ENCODE results near the gene IL17RE. TPM values are rescaled to one million over a fixed set of nuclear protein-coding genes. Genes with fewer than 3 reads are reported as not detected.

IL17RE gene
- polyA plus RNA-seq, 1 experiment: 2.0 TPM

- no peak for TF ChIP-seq CTCF (IDR thresholded peaks at IDR 0.05; ENCODE audit: low read depth, low read length)
- ChIA-PET POLR2A (interaction anchor here (0.7 kb wide), 1 partner anchor 10 kb away, joined by 4 read pairs; no protein-coding TSS in a partner anchor), CTCF (interaction anchor here (1.1 kb wide), 1 partner anchor 13 kb away, joined by 4 read pairs; no protein-coding TSS in a partner anchor)
- no peaks in the 10 kb centered on the region; the same call in 1 of the 2 replicates for H3K9me3 ChIP-seq (ENCODE audit: control insufficient read depth, insufficient read depth, low read length)
- DNase-seq (ENCODE audit: low read depth, low spot score): no peak
- no peaks in the 10 kb centered on the region for H3K27me3 ChIP-seq (ENCODE audit: control insufficient read depth, insufficient read depth, low read length)
- no peak overlapping the region for H3K4me3 ChIP-seq (ENCODE audit: low read depth, low read length)
- H3K27ac ChIP-seq (ENCODE audit: low read depth, low read length): no peak overlapping the region
Measured at GRCh38 chr3:9861201-9861600, 41.4 kb upstream of the IL17RE start.

- CTCF ChIA-PET: interaction anchor here (1.1 kb wide), 1 partner anchor 13 kb away, joined by 4 read pairs; no protein-coding TSS in a partner anchor
- no peak for DNase-seq (ENCODE audit: low read depth, low spot score)
- Histone ChIP-seq H3K27ac (ENCODE audit: low read depth, low read length) (no peak overlapping the region), H3K4me3 (ENCODE audit: low read depth, low read length) (no peak overlapping the region), H3K27me3 (ENCODE audit: control insufficient read depth, insufficient read depth, low read length) (no peaks in the 10 kb centered on the region), H3K9me3 (ENCODE audit: control insufficient read depth, insufficient read depth, low read length) (no peaks in the 10 kb centered on the region; the same call in 1 of the 2 replicates)
- TF ChIP-seq CTCF (IDR thresholded peaks at IDR 0.05; ENCODE audit: low read depth, low read length): no peak
- POLR2A ChIA-PET: interaction anchor here (0.7 kb wide), 1 partner anchor 10 kb away, joined by 4 read pairs; no protein-coding TSS in a partner anchor
Measured at GRCh38 chr3:9861626-9862130, 41.0 kb upstream of the IL17RE start.

- CTCF ChIA-PET: no interaction called here
- POLR2A ChIA-PET: interaction anchor here (0.6 kb wide), 1 partner anchor 504 kb away, joined by 5 read pairs; no protein-coding TSS in a partner anchor
- no peak overlapping the region for H3K4me3 ChIP-seq (ENCODE audit: low read depth, low read length)
- no peak overlapping the region for H3K27ac ChIP-seq (ENCODE audit: low read depth, low read length)
- TF ChIP-seq CTCF (IDR thresholded peaks at IDR 0.05; ENCODE audit: low read depth, low read length): peak; percentile 36
- no peaks in the 10 kb centered on the region for H3K27me3 ChIP-seq (ENCODE audit: control insufficient read depth, insufficient read depth, low read length)
- H3K9me3 ChIP-seq (ENCODE audit: control insufficient read depth, insufficient read depth, low read length): no peaks in the 10 kb centered on the region; the same call in 1 of the 2 replicates
- DNase-seq (ENCODE audit: low read depth, low spot score): no peak
Measured at GRCh38 chr3:9862391-9863057, 40.1 kb upstream of the IL17RE start.

- TF ChIP-seq CTCF (IDR thresholded peaks at IDR 0.05; ENCODE audit: low read depth, low read length): no peak
- Histone ChIP-seq H3K4me3 (ENCODE audit: low read depth, low read length) (no peak overlapping the region), H3K9me3 (ENCODE audit: control insufficient read depth, insufficient read depth, low read length) (no peaks in the 10 kb centered on the region; the same call in 1 of the 2 replicates), H3K27me3 (ENCODE audit: control insufficient read depth, insufficient read depth, low read length) (no peaks in the 10 kb centered on the region), H3K27ac (ENCODE audit: low read depth, low read length) (no peak overlapping the region)
- DNase-seq (ENCODE audit: low read depth, low spot score): no peak
- ChIA-PET POLR2A (interaction anchor here (0.6 kb wide), 1 partner anchor 503 kb away, joined by 5 read pairs; no protein-coding TSS in a partner anchor), CTCF (no interaction called here)
Measured at GRCh38 chr3:9863058-9863772, 39.4 kb upstream of the IL17RE start.
